Right lobe of liver (tissue), 4 donors: ENCODE results near the gene AVP.

ENCODE experiments used
- POLR2A ChIP-seq: fragments of 450-650 bp; IDR thresholded peaks from one replicate; pipeline ENCODE4 v1.6.1; 2017; ENCODE audit warnings: antibody characterized with exemption, mild to moderate bottlenecking
- TF ChIP-seq, protein P1 (sequence below), 4 donors: fragments of 200-600 bp in 3 of 4; fragments of 450-650 bp in 1 of 4; IDR thresholded peaks; one replicate each; pipeline versions ENCODE4 v1.5.1 to v1.8.0; 2016 to 2022; ENCODE audit warnings: antibody characterized with exemption in 4 of 4, mild to moderate bottlenecking in 2 of 4
- donor health status: DM: no; HTN: no; CAD: no.
- donor health status: DM: no; HTN: no; CAD: no.
- donor health status: DM: no; HTN: yes; CAD: no.

DNA sequence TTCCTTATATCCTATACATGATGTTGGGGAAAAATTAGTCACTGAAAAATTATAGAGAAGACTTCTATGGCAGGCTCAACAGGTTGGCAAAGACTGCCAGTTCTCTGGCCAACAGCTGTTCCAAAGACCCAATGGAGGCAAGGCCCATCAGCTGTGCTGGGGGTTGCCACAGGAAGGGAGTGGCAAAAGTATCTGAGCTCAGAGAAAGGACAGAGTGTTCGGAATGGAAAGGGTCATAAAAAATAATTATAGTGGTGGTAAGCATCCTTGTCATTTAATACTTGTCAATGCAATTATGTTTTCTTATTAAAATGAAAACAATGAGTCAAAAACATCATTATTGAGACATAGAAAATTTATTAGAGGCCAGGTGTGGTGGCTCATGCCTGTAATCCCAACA, 39.0 kb upstream of the AVP start:
- TF ChIP-seq, protein P1, sequence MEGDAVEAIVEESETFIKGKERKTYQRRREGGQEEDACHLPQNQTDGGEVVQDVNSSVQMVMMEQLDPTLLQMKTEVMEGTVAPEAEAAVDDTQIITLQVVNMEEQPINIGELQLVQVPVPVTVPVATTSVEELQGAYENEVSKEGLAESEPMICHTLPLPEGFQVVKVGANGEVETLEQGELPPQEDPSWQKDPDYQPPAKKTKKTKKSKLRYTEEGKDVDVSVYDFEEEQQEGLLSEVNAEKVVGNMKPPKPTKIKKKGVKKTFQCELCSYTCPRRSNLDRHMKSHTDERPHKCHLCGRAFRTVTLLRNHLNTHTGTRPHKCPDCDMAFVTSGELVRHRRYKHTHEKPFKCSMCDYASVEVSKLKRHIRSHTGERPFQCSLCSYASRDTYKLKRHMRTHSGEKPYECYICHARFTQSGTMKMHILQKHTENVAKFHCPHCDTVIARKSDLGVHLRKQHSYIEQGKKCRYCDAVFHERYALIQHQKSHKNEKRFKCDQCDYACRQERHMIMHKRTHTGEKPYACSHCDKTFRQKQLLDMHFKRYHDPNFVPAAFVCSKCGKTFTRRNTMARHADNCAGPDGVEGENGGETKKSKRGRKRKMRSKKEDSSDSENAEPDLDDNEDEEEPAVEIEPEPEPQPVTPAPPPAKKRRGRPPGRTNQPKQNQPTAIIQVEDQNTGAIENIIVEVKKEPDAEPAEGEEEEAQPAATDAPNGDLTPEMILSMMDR (IDR thresholded peaks at IDR 0.05): no peak
- TF ChIP-seq POLR2A: no peak
